GM11168 (cell line): ENCODE data around the gene BLNK.

Source experiments
- in situ Hi-C: fragments of 300-500 bp; cut with MboI; formaldehyde crosslinking; loops from one replicate; pipeline ENCODE4 v1.12.0; 2022; ENCODE audit warnings: low sequenced_read_pairs; ENCODE audit not compliant: unreplicated experiment

Gene BLNK

DNA sequence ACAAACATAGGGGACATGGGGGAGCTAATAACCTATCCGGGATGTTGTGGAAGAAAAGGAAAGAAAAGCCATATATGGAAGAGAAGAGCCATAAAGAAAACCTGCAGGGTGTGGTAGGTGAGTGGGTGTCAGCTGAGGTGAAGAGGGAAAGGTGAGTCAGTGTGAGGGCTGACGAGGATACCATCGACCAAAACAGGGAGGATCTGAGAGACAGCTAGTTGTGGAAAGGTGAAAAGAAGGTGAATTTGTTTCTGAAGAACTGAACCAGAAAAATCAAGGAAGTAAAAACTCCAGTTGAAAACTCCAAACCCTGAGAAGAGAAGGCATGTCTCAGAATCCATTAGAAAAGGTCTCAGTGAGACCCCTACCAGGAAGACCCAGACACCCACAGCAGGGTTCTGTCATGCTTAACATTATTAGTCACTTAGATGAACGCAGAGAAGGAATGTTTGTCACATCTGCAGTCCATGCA is 4.1 kb downstream of the BLNK start:
- in situ Hi-C loops: no loop called here

DNA sequence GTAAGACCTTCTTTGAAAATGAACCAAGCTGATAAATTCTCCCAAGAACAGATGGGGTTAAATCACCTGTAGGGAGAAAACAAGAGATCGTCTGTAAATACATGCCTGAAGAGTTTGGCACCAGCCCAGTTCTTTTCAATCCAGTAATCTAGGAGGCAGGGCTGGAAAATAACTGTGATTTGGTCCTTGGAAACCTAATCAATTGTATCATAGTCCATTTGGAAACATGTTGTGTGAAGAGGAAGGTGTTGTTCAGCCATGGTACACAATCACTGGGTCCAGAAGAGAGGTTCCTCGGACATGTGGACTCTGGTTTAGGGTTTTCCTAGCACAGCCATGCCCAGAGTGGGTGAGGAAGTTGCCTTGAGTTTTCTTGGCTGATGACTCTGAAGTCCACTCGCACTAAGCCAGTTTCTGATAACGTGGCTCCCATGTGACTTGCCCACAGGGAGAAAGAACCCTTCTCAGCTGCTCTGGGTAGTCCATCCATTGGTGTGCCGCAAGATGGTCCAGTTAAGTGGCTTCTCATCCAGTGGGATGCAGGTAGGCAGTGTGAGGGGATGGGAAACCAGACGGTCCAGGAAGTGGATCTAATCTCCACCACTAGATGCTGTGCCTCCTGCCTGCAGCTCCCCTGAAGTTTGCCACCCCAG is 5.1 kb downstream of the BLNK start:
- in situ Hi-C loops: no loop called here

DNA sequence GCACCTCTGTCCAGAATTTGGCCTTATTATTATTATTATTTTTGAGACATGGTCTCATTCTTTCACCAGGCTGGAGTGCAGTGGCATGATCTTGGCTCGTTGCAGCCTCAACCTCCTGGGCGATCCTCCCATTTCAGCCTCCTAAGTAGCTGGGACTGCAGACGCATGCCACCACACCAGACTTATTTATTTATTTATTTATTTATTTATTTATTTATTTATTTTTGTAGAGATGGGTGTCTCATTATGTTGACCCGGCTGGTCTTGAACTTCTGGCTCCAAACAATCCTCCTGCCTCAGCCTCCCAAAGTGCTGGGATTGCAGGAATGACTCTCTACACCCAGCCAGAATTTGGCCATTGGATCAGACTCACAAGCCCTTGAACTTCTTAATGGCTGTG is 6.4 kb downstream of the BLNK start:
- in situ Hi-C loops: no loop called here

DNA sequence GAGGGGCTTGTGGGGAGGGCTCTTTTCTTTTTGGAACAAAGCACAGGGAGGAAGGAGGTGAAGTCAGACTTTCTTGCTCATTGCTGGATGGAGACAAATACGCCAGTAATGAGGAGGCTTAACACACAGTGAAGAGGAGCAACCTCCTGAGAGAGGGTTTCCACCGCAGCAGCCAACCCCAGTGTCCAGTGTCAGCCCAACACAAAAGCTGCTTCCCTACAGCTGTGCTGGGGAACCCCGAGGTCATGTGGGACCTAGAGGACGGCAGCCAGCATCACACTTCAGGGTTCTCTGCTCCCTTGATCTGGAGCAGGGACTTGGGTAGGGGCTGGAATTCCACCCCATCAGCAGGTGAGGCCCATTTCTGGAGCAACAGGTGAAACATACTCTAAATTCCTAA is 7.7 kb downstream of the BLNK start:
- in situ Hi-C loops: no loop called here

DNA sequence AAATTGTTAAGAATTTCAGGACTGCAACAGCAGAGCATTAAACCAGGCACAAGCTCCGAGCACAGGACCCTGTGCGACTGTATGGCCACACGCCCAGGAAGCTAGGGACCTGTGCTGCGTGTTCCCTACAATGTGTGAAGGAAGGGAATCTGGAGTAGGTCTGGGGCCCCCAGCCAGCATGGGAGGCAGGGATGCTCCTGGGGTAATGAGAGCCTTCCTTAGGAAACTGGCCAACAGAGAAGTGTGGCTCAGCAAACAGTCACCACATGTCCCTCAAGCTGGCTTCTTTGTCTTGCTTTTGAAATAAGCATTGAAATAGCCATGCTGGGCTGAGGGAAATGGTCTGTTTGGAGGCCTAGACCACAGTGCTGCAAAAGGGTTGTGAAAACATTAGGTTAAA is 8.2 kb downstream of the BLNK start:
- in situ Hi-C loops: no loop called here

DNA sequence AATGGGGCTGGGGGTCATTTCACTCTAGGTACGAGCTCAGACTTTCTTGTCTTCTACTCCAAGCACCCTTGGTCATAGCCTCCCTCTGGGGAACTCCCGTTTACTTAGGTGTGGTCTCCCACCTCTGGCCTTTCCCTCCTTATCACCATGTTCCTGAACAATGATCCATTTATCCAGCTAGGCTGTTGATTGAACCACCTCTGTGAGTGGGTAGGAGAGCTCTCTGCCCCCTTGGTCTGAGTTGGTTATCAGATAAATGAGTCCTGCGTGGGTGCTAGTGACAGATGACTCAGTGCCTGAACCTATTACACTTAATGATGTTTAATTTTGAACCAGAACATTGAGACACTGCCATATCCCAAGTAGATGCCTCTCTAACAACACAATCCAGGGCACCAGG is 9.4 kb downstream of the BLNK start:
- in situ Hi-C loops: no loop called here

DNA sequence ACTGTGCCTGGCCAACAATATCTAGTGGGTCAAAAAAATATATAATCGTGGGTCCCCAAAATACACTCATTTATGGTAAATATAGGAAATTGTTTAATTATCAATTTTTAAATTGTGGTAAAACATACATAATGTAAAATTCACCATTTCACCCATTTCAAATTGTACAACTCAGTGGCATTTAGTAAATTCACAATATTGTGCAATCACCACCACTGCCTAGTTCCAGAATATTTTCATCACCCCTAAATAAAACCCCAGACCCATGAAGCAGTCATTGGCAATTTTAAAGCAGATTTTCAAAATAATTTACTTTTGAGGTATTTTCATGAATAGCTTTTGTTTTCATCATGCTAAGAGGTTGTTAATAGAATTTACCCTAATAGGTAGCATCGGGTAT is 10.2 kb downstream of the BLNK start:
- in situ Hi-C loops: no loop called here

DNA sequence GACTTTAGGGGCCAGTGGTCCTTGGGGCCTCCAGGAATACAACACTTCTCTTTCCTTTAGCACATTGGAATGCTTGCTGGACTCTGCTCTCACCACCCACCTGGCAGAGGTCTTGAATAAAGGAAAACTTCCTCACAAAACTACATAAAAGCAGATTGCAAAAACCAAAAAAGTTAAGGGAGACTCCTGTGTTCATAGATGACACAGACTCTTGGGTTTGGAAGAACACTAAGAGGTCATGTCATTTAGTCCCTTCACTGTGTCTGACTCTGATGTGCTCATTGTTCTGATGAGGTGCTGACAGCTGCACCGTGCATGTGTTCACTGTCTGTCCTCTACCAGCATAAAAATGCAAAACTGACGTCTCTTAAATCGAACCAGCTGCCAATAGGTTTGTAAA is 11.4 kb downstream of the BLNK start:
- in situ Hi-C loops: no loop called here

DNA sequence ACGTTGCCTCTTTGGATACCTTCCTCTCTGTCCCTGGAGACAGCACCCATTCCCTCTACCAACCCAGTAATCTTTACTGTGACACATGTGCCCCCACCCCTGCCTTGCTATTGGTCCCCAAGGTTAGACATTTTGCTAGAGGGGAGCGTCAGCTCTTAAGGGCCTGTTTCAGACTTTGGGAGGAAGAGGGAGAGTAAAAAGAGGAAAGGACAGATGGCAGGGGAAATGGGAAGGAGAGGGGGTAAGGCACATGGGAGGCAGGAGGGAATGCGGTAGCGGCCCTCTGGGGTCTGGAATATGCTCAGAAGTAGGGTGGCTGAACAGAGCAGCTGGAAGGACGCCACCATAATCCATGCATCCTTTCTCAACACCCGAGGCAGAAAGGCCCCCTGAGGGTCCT is 12.2 kb downstream of the BLNK start:
- in situ Hi-C loops: no loop called here

DNA sequence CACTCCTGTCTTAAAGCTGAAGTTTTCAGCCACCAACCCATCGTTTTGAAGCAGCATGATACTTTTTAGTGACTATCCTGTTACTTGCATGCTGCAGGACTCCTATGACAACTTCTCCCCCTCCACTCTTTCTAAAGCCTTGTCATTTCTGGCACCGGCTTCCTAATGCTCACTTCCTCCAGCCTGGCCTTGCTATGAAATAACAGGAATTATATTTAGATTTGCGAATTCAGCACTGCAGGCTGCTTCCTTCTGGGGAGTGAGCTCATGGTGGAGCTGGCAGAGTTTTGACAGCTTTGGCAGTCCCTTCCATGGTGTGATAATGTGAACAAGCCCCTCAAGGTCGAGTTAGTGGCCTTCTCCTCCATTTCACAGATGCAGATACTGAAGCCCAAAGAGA is 13.4 kb downstream of the BLNK start:
- in situ Hi-C loops: no loop called here

DNA sequence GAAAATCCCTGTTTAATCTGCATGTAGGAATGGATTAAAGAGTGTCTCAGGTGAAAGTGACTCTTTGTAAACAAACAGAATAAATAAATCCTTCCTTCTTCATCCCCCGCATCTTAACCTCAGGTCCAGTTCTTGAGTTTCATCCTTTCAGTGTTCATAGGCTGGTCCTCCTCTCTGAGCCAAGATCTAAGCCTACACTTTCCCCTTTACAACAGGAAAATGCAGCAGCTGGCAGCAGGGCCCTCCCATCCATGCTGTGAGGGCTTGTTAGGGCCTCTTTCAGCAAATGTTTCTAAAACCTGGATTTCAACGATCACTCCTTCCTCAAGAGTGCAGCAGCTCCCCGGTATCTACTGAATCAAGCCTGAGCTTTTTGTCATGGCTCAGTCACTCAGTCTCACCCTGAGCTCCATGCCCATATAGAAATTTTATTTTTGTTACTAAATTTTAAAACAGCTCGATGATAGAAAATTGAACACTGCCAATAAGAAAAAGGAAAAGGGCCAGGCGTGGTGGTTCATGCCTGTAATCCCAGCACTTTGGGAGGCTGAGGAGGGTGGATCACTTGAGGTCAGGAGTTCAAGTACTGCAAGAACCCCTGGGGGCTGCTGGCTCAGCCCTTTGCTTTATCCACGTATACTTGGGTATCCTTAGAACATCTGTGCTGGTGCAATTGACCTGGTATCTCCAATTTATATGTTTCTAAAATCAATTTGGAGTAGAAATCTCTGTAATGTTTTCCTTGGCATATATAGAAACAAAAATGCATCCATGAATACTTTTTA is 15.6 kb downstream of the BLNK start:
- in situ Hi-C loops: no loop called here

DNA sequence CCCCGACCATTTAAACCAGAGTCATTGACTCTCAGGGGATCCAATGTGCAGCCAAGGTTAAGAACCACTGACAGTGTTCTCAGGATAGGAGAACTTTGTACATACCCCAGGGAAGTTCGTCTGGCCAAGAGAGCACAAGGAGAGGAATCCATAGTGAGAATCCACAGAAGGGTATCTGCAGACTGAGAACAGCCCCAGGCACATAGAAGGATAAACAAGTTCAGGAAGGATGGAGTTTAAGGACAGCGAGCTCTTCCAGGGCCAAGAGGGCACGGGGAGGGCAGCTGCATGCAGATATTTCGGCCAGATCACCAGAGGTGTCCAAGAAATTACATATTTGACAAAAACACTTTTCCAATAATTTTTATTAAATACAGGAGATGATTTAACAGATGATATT is 16.4 kb downstream of the BLNK start:
- in situ Hi-C loops: no loop called here

DNA sequence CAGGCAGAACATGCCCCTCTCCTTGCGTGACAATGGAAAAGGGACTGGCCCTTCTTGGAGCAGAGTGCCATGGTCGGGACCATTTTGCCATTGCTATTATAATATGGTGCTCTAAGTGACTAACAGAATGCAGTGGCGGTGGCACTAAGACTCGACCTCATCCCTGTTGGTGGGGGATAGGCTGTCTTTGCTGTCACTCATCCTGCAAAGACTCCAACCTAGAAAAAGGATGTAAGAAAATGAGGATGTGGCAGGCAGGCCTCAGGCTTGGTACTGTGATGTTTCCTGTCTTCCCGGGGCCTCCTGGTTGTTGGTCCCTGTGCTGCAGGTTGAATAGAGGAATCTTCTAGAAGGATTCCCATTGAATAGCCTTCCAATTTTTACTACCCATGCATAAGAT is 18.6 kb downstream of the BLNK start:
- in situ Hi-C loops: no loop called here

DNA sequence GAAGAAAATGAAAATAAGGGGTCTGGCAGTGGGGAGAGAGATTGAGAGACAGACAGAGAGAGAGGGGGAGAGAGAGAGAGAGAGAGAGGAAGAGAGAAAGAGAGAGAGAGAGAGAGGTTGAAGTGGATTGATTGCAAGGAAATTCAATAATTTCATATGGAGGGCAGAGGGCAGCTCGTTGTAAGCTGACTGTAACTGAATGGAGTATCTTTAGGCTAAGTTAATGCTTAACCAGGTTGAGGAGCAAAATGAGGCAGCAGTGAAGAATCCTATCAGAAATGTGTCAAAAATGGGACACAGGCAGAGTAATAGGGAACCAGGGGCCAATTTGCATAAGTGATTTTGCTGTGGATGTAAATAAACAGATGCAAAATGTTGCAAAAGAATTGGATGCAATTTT is 21.0 kb downstream of the BLNK start:
- in situ Hi-C loops: no loop called here

DNA sequence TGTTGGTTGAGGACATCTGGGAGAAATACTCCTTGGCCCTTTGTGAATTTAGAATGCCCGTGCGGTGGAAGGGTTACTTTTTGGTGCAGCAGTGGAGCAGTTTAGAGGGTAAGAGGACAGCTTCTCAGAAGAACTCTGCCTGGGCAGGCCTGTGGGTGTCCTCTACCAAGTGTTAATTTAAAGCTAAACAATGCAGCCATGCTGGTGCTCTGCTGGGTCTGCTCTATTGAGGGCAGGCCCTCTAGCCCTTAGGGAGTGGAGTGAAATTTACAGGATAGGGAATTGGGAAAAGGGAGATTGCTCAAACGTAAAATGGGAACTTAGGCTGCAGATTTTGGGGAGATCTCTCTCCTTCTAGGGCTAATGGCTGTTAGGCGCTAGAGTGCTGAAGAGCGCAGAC is 22.1 kb downstream of the BLNK start:
- in situ Hi-C loops: no loop called here

DNA sequence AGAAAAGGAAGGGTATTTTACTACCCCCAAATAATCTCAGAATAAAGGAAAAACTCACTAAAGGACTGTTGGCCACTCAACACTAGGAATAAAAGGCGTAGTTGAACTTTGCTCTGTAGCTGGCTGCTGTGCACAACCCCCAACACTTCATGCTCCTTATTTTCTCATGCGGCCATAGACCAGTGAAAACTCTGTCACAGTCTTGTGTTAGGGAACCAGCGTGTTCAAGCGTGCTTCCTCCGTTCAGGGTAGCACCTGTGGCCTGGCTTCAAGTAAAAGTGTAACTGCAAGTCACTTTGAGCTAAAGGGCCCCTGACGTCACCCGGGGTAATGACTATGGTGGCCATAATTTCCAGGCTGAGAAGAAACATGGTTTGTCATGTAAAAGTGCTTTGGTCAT is 27.0 kb downstream of the BLNK start:
- in situ Hi-C loops: no loop called here

DNA sequence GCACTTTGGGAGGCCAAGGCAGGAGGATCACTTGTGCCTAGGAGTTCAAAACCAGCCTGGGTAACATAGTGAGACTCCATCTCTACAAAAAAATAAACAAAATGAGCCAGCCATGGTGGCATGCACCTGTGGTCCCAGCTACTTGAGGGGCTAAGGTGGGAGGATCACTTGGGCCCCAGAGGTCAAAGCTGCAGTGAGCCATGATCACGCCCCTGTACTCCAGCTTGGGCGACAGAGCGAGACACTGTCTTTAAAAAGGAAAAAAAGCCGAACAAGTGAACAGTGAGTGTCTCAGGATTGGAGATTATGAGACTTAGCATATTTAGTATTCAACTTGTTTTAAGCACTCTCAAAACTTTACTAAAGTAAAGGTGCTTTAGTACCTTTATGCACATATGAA is 28.1 kb downstream of the BLNK start:
- in situ Hi-C loops: no loop called here

DNA sequence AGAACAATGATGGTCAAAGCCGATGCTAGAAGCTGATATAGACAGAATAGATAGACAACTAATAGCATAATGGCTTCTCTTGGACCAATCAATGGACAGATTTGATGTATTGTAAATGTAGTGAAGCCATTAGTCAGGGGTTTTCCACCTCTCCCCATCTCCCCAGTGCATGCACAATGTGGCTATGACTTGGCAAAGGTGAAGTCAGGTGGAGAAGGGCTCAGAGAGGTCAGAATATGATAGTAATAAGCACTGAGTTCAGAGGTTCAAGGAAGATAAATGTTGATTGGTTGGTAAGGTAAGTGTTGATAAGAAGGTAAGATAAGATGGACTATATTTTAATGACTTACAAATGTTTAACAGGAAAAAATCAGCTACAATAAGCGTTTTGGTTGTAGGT is 28.5 kb downstream of the BLNK start:
- in situ Hi-C loops: no loop called here

DNA sequence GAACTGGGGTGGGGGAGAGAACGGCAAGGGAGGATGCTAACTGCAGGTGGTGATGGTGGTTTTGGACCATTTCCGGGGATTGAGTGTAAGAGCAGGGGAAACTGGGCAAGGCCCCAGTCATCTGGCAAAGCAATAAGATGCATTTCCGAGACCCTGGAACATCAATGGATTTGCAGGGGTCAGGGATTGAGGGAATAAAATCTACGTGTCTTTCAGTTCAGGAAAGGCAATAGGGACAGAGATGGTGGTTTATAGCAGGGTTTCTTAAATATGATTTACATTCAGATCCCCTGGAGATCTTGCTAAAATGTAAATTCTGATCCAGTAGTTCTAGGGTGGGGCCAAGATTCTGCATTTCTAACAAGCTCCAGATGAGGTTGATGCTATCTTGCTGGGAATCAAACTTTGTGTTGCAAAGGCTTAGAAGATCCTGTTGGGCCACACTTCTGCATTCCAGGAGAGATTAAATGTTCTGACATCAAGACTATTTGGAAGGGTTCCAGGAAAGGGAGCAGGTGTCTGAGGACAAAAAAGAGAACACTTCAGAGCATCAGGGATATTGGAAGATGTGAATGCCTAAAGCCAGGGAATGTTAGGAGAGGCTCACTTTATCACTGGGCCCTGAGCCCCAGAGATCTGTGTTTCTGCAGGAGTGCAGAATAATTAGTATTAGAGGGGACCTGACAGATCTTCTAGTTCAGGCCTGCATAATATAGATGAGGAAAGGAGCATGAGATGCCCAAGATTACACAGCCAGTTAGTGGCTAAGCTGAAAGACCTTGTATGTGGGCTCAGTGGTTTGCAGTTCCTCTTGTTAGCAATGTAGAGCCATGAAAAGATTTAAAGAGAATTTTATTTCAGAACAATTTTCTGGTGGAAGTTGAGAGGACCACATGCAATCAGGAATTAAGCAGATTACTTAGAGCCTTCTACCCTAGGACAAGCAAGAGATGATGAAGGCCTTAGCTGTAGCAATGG is 32.4 kb downstream of the BLNK start:
- in situ Hi-C loops: no loop called here

DNA sequence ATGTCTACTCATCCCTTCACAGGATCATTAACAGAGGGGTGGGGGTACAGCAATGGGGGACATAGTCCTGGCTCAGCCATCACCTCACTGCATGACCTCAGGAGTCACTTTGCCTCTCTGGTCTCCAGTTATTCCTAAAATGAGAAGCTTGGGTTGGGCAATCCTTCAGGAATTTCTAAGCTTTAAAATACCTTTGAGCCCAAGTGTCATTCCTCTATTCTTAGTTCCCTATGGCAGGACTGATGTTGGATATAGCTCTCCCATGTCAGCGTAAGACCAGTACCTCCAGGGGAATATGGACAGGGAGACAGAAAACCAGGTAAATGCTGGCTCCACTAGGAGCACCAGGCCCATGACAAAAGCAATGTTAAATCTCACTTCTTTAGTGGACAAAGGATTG is 34.5 kb downstream of the BLNK start:
- in situ Hi-C loops: no loop called here

DNA sequence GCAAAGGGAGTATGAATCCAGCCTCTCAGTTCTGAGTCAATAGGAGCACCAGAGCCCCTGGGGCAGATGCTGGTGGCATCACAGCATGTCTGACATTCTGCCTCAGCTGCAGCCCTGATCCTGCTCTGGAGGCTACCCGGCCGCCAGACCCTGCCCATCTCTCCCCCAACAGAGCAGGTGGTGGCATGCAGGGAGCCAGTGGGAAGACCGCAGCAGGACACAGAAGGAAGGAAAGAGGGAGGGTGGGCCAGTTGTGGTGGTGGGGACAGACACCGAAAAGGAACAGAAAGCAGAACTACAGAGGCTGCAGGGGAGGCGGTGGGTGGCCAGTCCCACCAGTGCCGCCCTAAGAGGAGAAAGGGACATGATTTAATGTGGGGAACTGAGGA is 35.3 kb downstream of the BLNK start:
- in situ Hi-C loops: no loop called here
